Endothelial cell of umbilical vein (primary cell): ENCODE measurements around the gene AUTS2.

Experiments
- CTCF ChIP-seq, 2 donors: IDR thresholded peaks; 1 replicate in 1 of 2; 2 replicates in 1 of 2; pipeline ENCODE4 v1.5.1; 2011; ENCODE audit warnings: low read length in 2 of 2, mild to moderate bottlenecking in 2 of 2, moderate library complexity in 2 of 2, control low read depth in 1 of 2, inconsistent platforms in 1 of 2, low read depth in 1 of 2; ENCODE audit not compliant: insufficient read depth in 1 of 2; ENCODE audit errors: extremely low read depth in 1 of 2
- EZH2 ChIP-seq: IDR thresholded peaks from 2 replicates; pipeline ENCODE4 v1.6.1; 2012; ENCODE audit warnings: borderline replicate concordance, low read depth, mild to moderate bottlenecking, moderate library complexity, low read length, inconsistent platforms; ENCODE audit not compliant: severe bottlenecking
- FOS ChIP-seq: IDR thresholded peaks from 2 replicates; pipeline ENCODE4 v1.6.1; 2011; ENCODE audit warnings: mild to moderate bottlenecking, low read length, moderate library complexity, borderline replicate concordance; ENCODE audit not compliant: insufficient read depth
- GATA2 ChIP-seq: IDR thresholded peaks from 2 replicates; pipeline ENCODE4 v1.7.0; 2011; ENCODE audit warnings: low read depth, mild to moderate bottlenecking, moderate library complexity, mixed read lengths, low read length; ENCODE audit not compliant: insufficient read length, insufficient read depth
- JUN ChIP-seq: IDR thresholded peaks from 2 replicates; pipeline ENCODE4 v1.6.1; 2011; ENCODE audit warnings: borderline replicate concordance, low read depth; ENCODE audit not compliant: insufficient read length, insufficient read depth
- MAX ChIP-seq: IDR thresholded peaks from 2 replicates; pipeline ENCODE4 v1.6.1; 2011; ENCODE audit not compliant: insufficient read depth, insufficient read length
- MYC ChIP-seq: IDR thresholded peaks from one replicate; pipeline ENCODE4 v1.6.1; 2011; ENCODE audit warnings: mild to moderate bottlenecking, low read depth, low read length
- POLR2A ChIP-seq: IDR thresholded peaks from 2 replicates; pipeline ENCODE4 v1.6.1; 2012; ENCODE audit warnings: low read depth, mild to moderate bottlenecking, control low read depth, low read length
- POLR2AphosphoS5 ChIP-seq: IDR thresholded peaks from 2 replicates; pipeline ENCODE4 v1.6.1; 2012; ENCODE audit warnings: low read depth, mild to moderate bottlenecking, control low read depth, low read length, moderate library complexity; ENCODE audit not compliant: insufficient read depth

- TF ChIP-seq POLR2AphosphoS5 (no peak), CTCF (IDR thresholded peaks at IDR 0.05; ENCODE audit: extremely low read depth in 1 of 2, insufficient read depth in 1 of 2, low read depth in 1 of 2, low read length in 2 of 2) (no peak), EZH2 (no peak), POLR2A (no peak), JUN (no peak), GATA2 (no peak), MYC (no peak), FOS (no peak), MAX (no peak)
Measured at GRCh38 chr7:70114806-70115205, 516.5 kb downstream of the AUTS2 start.
